Chondrocyte (in vitro differentiated cells): ENCODE measurements around the gene CTNNBL1. TPM values are rescaled to one million over a fixed set of nuclear protein-coding genes. Genes with fewer than 3 reads are reported as not detected.

Experiments used
- DNase-seq: peaks from one replicate; pipeline ENCODE4 v3.0.0; 2021; ENCODE audit warnings: mixed read lengths, low spot score
- H3K27ac Mint-ChIP-seq: one replicate; pipeline ENCODE4 v1.8.0; 2021; ENCODE audit warnings: mild to moderate bottlenecking, moderate library complexity, mixed read lengths; ENCODE audit not compliant: unreplicated experiment
- H3K27me3 Mint-ChIP-seq: 2 replicates; pipeline ENCODE4 v1.8.0; 2021; ENCODE audit warnings: low read depth, mixed read lengths
- H3K36me3 Mint-ChIP-seq: 2 replicates; pipeline ENCODE4 v1.8.0; 2021; ENCODE audit warnings: low read depth, mixed read lengths
- H3K4me1 Mint-ChIP-seq: 2 replicates; pipeline ENCODE4 v1.8.0; 2021; ENCODE audit warnings: low read depth, mild to moderate bottlenecking, mixed read lengths
- H3K4me3 Mint-ChIP-seq: one replicate; pipeline ENCODE4 v1.8.0; 2021; ENCODE audit warnings: mild to moderate bottlenecking, moderate library complexity, mixed read lengths; ENCODE audit not compliant: unreplicated experiment
- H3K9me3 Mint-ChIP-seq: 2 replicates; pipeline ENCODE4 v1.8.0; 2021; ENCODE audit warnings: low read depth, mixed read lengths
- CTCF ChIP-seq: fragments of 200-600 bp; sonication (generic); IDR thresholded peaks from 2 replicates; pipeline ENCODE4 v1.5.0; 2021; ENCODE audit warnings: antibody characterized with exemption, mild to moderate bottlenecking, moderate library complexity
- total RNA-seq: library from RNA; stranded (reverse); gene quantifications from 3 replicates; pipeline ENCODE4 v1.2.1, GENCODE V29; 2021

Gene CTNNBL1
- total RNA-seq, 1 donor from 2014 or later = 36.0 TPM

- no peaks in the 10 kb centered on the region for H3K9me3 Mint-ChIP-seq
- H3K36me3 Mint-ChIP-seq = peaks cover 12% of the 10 kb centered on the region
- H3K4me1 Mint-ChIP-seq = no peaks in the 10 kb centered on the region
- TF ChIP-seq CTCF = no peak
- no peaks in the 10 kb centered on the region for H3K27me3 Mint-ChIP-seq
- H3K27ac Mint-ChIP-seq = no peak overlapping the region
- H3K4me3 Mint-ChIP-seq = no peak overlapping the region
- no peak for DNase-seq
Observed at GRCh38 chr20:37807471-37808232, 113.8 kb downstream of the CTNNBL1 start.

GRCh38 chr20:37808233-37809070 is 114.6 kb downstream of the CTNNBL1 start:
- H3K27ac Mint-ChIP-seq = no peak overlapping the region
- no peaks in the 10 kb centered on the region for H3K27me3 Mint-ChIP-seq
- H3K4me3 Mint-ChIP-seq = no peak overlapping the region

GRCh38 chr20:37810027-37810426 is 116.2 kb downstream of the CTNNBL1 start:
- no peaks in the 10 kb centered on the region for H3K27me3 Mint-ChIP-seq
- no peak for DNase-seq
- H3K4me3 Mint-ChIP-seq = no peak overlapping the region
- no peak overlapping the region for H3K27ac Mint-ChIP-seq
- H3K36me3 Mint-ChIP-seq = peaks cover 10% of the 10 kb centered on the region
- H3K4me1 Mint-ChIP-seq = no peaks in the 10 kb centered on the region
- H3K9me3 Mint-ChIP-seq = no peaks in the 10 kb centered on the region
- TF ChIP-seq CTCF = no peak

More at GRCh38 chr20:37808233-37809070, 114.6 kb downstream of the CTNNBL1 start:
- no peak for TF ChIP-seq CTCF
- Mint-ChIP-seq H3K4me1 (no peaks in the 10 kb centered on the region), H3K9me3 (no peaks in the 10 kb centered on the region), H3K36me3 (peaks cover 10% of the 10 kb centered on the region)
- no peak for DNase-seq

- no peak for DNase-seq
- Mint-ChIP-seq H3K27me3 (no peaks in the 10 kb centered on the region), H3K27ac (no peak overlapping the region), H3K9me3 (no peaks in the 10 kb centered on the region), H3K4me1 (peaks cover 2% of the 10 kb centered on the region), H3K4me3 (no peak overlapping the region), H3K36me3 (no peaks in the 10 kb centered on the region)
- TF ChIP-seq CTCF = no peak
Observed at GRCh38 chr20:37816003-37816402, 122.2 kb downstream of the CTNNBL1 start.

- H3K27me3 Mint-ChIP-seq = no peaks in the 10 kb centered on the region
- TF ChIP-seq CTCF = no peak
- H3K9me3 Mint-ChIP-seq = no peaks in the 10 kb centered on the region
- DNase-seq = no peak
- peaks cover 9% of the 10 kb centered on the region for H3K4me1 Mint-ChIP-seq
- no peaks in the 10 kb centered on the region for H3K36me3 Mint-ChIP-seq
- no peak overlapping the region for H3K4me3 Mint-ChIP-seq
- no peak overlapping the region for H3K27ac Mint-ChIP-seq
Observed at GRCh38 chr20:37816726-37817125, 122.9 kb downstream of the CTNNBL1 start.
